ENCODE data around the gene URB1.
"Not testable (repeated sequence)": the region's sequence is repeated elsewhere in the genome, so short reads cannot be mapped to it uniquely, and the experiment has no call there.

Gene URB1

GRCh38 chr21:32319012-32319411 lies 73.8 kb downstream of the URB1 start:
- no peak for DNase-seq (ENCODE audit: low read depth)

GRCh38 chr21:32317726-32318125 lies 75.1 kb downstream of the URB1 start:
- no peak for DNase-seq (ENCODE audit: low read depth)

DNA sequence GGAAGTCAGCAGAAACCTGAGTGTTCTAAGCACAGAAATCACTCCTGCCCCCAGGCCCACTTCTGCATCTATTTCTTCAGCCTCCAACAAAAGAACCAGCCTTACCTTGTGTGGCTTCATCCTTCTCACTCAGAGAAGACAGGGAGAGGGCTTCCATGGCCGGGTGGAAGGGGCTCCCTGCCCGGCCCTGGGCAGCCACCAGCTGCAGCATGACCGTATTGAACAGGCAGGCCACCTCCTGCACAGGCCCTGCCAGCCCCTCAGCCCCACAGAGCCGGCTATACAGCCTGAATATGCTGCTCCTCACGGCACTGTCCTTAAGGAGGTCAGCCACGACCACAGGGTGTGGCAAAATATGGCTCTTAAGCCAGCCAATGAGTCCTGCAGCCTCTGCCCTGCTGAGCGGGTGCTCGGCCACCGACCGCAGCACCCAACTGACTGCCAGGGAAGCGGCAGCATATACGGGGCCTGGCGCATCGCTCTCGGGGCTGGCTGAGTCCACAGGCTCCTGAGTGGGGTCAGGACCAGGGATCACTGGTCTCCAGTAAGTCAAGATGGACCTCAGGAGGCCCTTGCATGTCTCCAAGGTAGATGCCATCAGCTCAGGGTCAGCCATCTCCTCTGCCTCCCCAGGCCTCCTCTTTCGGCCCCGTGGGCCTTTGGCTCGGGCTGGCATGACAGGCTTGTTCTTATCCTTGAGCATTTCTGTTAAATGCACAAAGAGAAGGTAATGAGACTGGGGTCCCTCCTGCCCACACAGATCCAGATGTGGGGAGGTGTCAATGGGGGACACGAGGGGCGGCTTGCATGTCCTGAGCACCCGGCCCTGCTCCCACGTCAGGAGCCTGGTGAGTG lies 76.2 kb downstream of the URB1 start:
- no peak for DNase-seq (ENCODE audit: low read depth)

DNA sequence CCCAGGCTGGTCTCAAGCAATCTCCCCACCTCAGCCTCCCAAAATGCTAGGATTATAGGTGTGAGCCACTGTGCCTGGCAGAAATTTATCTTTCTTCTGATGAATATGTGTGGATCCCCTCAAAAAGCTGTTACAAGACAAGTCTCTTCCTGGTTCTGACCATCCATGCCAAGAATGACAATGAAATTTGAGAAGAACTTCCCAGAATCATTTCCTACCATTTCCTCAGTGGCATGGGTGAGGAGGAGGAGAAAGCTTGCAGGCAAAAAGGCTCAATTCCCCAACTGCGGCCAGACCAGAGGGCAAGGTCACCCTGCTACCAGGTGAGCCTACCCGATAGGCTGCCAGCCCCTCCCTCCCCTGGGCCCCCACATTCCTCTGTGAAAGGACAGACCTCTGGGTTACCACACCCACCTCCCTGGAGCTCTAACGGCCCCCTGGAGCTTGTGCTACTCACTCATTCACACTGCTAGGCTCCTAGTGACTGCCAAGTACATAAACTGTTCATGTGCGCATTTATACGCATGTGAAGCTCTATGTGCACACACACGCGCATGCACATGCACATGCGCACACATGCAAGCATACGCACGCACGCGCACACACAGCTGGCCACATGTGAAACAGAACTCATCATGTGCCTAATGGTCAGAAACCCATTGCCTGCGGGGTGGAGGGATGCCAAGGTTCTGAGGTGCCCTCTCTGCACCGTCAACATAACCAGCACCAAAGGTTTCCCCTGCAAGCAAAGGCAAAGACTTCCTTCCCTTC lies 77.1 kb downstream of the URB1 start:
- DNase-seq (ENCODE audit: low read depth) = no peak

- DNase-seq (ENCODE audit: low read depth) = no peak
Measured at GRCh38 chr21:32314806-32315205, 78.0 kb downstream of the URB1 start.

DNA sequence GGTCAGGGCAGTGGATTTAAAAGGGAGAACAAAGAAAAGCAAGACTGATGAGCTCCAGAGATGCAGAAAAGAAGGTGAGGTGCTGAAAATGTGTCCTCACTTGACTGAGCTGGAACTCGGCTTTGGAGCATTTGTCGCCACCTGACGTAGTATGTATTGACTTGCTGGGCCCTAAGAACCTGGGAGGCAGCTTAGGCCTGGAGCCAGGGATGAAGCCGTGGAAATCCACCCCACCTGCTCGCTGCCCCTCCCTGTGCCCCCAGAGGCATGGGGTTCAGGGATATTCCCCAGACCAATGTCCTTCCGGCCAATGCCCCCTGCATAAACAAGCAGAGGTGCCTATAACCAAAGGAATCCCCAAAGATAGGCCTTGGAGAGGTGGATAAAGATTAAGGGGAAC lies 79.8 kb downstream of the URB1 start:
- no peak for DNase-seq (ENCODE audit: low read depth)

- no peak for DNase-seq (ENCODE audit: low read depth)
Measured at GRCh38 chr21:32312326-32312725, 80.5 kb downstream of the URB1 start.

GRCh38 chr21:32311621-32312020 lies 81.2 kb downstream of the URB1 start:
- DNase-seq (ENCODE audit: low read depth) = no peak

DNA sequence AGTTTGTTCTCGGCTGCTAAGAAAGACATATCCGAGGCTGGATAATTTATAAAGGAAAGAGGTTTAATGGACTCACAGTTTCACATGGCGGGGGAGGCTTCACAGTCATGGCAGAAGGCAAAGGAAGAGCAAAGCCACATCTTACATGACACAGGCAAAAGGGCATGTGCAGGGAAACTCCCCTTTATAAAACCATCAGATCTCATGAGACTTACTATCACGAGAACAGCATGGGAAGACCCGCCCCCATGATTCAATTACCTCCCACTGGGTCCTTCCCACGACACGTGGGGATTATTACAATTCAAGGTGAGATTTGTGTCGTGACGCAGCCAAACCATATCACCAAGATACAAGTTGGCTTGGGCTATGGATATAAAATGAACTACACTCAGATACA lies 81.8 kb downstream of the URB1 start:
- DNase-seq (ENCODE audit: low read depth) = not testable (repeated sequence)

DNA sequence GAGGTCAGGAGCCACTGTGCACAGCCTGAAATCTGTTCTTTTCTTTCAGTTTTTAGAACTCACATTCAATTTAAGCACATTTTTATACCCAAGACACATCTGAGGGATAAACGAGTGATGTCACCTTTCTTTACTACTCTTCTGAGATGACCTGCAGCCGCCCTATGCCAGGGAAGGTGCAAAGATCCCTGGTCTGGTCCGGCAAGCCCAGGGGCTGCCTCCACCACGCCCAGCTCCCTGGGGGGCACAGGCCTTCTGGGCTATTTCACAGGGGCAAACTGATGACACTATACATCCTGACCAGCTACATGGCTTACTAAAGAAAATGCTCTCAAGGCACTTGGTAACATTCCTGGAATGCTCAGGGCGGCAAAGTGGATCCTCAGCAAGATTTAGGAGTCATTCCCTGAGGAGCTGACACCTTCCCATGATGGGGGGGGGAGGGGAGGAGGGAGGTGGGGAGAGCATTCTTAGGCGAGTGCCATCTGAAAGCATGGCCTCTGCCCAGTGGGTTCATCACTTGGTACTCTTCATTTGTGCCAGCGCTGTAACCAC lies 82.8 kb downstream of the URB1 start:
- no peak for DNase-seq (ENCODE audit: low read depth)

GRCh38 chr21:32308696-32309095 lies 84.1 kb downstream of the URB1 start:
- DNase-seq (ENCODE audit: low read depth) = no peak

GRCh38 chr21:32307706-32308105 lies 85.1 kb downstream of the URB1 start:
- DNase-seq (ENCODE audit: low read depth) = no peak

DNA sequence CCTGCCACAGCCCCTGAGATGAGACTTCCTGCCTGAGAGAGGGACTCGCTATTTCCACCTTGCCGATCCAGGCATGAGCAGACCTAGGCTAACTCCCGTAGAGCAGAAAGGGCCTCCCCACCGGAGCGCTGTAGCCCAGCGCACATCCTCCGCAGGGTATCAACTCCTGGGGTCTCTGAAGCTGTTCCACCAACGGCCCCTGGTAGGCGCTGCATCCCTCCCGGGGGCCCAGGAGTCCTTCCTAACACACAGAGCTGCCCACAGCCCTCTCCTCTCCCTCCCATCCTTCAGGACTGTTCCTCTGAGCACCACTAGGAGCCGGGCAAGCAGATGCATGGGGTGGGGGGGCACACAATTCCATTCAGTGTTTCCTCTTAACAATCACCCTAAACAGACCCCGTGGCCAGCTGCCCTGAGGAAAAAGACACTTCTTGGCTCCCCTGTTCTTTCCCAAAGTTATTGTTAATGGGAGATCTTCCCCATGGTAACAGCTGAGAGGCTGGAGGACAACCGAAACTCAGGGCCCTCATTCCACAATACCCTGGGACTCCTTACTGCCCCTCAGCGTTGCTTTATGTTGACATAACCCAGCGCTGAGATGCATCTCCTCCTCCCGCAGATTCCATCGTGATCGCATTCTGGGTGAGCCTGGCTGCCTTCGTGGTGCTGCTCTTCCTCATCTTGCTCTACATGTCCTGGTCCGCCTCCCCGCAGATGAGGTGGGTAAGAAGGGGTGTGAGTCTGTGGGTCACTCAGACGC lies 86.6 kb downstream of the URB1 start:
- DNase-seq (ENCODE audit: low read depth) = no peak

- DNase-seq (ENCODE audit: low read depth) = no peak
Measured at GRCh38 chr21:32304998-32305397, 87.8 kb downstream of the URB1 start.

GRCh38 chr21:32303385-32303784 lies 89.4 kb downstream of the URB1 start:
- no peak for DNase-seq (ENCODE audit: low read depth)

DNA sequence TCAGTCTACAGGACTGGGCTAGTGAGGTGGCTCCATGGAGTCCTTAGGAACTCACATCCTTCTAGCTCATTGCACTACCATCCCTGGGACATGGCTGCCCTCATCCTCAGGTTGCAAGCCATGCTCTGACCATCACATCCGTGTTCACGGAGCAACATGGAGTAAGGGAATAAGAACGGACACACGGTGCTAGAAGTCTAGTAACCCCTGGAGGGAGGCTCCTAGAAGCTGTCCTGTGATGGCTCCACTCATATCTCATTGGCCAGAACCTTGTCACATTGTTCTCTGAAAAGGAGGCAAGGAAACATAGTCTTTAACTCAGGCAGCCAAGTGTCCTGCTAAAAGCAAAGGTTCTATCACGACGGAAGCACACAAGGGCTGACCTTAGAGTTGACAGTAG lies 90.3 kb downstream of the URB1 start:
- no peak for DNase-seq (ENCODE audit: low read depth)

DNA sequence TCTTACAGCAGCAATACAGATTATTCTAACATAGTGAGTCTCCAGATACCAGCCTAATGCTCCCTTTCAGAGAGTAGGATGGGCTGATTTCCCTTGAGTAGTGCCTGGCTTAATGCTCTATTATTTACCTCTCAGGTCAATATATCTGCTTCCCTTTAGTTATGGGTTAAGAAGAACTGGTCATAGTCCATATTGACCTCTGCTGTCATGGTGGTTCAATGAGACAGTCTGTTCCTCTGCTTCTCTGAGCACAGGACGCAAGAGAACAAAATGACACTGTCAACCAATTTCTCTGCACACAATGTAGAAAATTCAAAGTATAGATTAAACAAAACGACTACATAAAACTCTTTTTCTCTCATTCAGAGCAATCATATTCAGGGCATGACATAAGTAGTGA lies 91.2 kb downstream of the URB1 start:
- DNase-seq (ENCODE audit: low read depth) = no peak

- no peak for DNase-seq (ENCODE audit: low read depth)
Measured at GRCh38 chr21:32300117-32300681, 92.6 kb downstream of the URB1 start.

DNA sequence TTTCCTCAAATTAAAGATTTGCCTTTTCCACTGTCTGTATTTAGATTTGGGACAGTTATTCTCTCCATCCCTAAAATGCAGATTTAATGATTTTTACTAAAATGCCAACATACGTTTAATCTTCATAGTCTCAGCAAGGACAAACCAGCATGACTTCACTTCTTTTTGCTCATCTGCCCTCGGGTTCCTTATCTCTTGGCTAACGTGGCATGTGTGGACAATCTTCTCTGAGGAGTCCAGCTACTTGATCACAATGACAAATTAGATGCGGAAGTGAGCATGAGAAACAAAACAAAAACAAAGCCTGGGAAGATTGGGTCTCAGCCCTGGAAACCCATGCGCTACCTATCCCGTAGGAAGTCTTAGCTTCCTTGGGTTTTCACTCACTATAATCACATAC lies 93.1 kb downstream of the URB1 start:
- DNase-seq (ENCODE audit: low read depth) = no peak

DNA sequence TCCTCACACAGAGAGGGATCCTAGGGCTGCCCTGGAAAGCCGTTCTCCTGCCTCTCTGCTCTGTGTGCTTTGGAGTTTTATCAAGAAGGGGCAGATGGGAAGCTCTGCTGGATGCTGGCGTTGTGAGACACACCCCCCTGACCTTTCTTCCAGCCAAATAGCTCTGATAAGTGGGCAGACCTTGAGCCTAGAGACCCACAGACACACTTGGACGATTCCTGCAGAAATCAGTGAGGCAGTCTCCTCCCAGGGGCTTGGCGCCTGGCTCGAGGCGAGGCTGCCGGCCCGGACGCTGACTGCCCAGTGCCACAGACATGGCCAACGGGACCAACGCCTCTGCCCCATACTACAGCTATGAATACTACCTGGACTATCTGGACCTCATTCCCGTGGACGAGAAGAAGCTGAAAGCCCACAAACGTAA lies 94.1 kb downstream of the URB1 start, which contains the start of gene MRAP:
MRAP (plus strand) TSS at position 198 of the 424 bp plus-strand sequence; CDS start at position 315, 117 bp downstream.
- no peak for DNase-seq (ENCODE audit: low read depth)

- DNase-seq (ENCODE audit: low read depth) = no peak
Measured at GRCh38 chr21:32298148-32298559, 94.7 kb downstream of the URB1 start.

GRCh38 chr21:32297449-32297848 lies 95.4 kb downstream of the URB1 start:
- DNase-seq (ENCODE audit: low read depth) = no peak

Measured in activated T-cell treated with anti-CD3 and anti-CD28 coated beads for 24 hours (primary cell).